NCI-H1048 (cell line): ENCODE data around the gene HS3ST1.

Experiments
- DNase-seq: peaks from one replicate; lab custom pipeline; 2025; lab: John Stamatoyannopoulos, UW

The HS3ST1 gene

DNA sequence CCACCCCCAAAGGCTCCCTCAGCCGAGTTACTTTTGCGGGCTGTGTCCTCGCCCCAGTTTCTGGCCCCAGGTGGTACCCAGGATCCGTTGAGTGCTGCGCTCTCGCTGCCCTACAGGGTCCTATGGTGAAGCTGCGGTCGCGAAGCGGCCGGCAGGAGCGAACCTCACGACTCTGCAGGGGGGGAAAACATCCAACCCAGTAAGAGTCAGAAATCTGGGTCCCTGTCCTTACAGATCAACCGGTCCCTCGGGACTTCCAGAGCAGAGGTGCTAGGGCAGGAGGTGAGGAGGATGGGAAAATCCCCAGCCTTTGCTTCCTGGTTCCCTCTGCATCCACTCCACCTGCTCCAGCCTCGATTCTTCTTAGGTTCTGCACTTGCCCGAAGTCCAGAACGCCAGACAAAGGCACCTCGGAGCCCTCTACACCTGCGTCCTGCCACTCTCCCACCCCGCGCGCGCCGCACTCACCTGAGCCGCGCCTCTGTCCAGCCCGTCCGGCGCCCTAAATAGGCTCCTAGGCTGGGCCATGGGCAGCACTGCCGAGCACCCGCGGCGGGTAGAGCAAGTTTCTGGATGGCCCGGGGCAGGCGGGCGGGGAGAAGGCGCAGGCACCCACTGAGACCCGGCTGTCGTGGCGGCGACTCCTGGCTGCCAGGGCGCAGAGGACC, at the start of gene HS3ST1:
Gene HS3ST1 (minus strand): TSS at position 664 of the 668 bp plus-strand sequence. CDS start 28,889 bp downstream, outside the sequence.
- no peak for DNase-seq

DNA sequence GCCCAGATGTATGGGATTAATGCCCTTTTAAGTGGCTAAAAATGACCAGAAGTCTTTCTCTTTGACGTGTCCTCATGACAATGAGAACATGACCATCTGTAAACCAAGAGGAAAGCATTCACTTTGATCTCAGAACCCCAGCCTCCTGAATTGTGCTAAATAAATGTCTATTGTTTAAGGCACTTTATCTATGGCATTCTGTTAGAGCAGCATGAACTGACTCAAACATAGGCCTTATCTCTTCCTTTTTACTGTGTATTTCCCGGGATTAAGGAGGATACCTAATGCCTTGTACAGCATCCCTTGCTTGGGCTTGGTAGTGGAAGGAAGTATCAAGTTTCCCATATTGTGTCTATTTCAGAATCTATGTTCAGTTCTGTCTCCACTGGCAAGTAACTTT, 47.2 kb upstream of the HS3ST1 start:
- no peak for DNase-seq

DNA sequence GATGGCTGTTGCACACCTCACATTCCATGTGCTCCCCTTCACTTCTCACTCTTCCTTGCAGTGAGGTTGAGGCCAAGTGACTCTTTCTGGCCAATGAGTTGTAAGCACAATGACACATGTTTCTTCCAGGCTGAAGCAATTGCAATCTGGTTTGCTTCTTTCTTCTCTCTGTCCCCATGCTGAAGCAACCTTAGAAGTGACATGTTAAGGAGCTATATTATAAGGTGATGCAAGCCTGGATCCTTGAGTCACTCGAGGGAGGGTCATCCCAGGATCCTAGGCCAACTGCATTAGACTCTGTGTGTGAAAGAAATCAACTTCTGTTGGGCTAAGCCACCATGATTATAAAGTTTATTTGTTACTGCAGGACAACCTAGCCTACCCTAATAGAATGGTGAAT, 45.5 kb upstream of the HS3ST1 start:
- DNase-seq = no peak

DNA sequence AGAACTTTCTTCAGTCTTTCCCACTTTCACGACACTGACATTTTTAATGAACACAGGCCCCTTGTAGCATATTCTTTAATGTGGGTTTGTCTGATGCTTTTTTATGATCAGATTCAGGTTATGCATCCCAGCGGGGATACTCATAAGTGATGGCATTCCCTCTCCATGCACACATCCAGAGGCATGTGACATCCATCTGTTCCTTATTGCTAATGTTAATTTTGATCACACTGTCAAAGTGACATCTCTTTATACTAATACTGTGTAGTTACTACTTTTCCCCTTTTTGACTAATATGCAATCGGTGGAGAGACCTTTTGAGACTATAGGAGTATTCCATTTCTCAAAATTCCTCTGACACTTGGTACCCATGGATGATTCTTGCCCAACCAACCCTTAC, 43.8 kb upstream of the HS3ST1 start:
- no peak for DNase-seq

DNA sequence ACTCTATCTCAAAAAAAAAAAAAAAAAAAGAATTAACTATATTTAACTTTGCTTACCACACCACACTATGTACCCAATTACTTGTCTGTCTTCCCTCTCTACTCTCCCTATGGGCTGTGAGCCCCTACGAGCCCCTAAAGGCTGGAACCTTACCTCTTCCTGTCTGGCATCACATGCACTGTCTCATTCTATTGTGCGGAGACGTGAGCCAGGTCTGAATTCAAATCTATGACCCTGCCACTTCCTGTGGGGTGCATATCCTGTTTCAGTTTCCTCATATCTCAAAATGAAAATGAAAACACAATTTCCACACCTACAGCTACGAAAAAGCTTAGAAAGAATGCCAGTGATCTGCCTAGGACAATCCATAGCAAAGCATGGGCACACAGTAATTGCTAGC, 42.9 kb upstream of the HS3ST1 start:
- DNase-seq = no peak

DNA sequence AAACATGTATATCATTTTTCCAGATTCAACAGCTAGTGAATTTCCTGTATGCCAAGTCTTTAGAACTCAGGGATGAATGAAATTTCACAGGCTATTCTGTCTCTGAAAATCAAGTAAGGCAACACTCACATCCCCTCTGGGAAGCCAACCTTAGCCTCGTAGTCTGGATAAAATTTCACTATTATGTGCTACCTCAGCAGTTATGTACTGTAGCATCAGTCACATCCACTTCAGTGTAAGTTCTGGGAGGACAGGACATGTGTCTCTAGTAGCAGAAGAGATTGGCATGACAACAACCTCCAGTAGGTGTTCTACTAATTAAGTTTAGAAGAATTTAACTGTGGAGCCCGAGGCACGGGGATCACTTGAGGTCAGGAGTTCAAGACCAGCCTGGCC, 42.4 kb upstream of the HS3ST1 start:
- no peak for DNase-seq

DNA sequence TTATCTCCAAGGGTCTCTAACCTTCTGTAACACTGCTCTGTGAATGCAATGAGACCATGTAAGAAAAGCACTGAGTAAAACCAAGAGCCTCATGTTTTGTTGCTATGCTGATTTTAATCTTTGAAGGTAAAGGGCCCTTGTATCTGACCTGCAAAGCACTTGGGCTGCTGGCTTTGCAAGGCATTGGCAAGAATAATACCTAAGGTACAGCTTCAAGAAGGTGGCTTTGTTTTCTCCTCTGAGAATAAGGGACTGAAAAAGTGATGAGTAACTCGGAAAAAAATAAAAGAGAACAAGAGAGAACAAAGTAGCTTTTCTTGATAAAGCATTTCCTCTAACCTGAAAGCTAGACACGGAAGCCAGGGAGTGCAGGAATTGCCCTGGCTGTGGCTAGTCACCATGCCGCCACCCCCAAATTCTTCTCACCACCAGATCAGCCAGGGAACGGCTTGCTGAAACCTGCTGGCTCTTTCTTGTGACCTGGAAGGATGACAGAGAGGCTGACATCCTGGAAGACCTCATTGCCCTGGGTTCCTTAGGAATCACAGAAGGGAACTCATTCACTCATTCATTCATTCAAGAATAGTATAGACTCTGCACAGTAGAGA, 41.8 kb upstream of the HS3ST1 start:
- no peak for DNase-seq

DNA sequence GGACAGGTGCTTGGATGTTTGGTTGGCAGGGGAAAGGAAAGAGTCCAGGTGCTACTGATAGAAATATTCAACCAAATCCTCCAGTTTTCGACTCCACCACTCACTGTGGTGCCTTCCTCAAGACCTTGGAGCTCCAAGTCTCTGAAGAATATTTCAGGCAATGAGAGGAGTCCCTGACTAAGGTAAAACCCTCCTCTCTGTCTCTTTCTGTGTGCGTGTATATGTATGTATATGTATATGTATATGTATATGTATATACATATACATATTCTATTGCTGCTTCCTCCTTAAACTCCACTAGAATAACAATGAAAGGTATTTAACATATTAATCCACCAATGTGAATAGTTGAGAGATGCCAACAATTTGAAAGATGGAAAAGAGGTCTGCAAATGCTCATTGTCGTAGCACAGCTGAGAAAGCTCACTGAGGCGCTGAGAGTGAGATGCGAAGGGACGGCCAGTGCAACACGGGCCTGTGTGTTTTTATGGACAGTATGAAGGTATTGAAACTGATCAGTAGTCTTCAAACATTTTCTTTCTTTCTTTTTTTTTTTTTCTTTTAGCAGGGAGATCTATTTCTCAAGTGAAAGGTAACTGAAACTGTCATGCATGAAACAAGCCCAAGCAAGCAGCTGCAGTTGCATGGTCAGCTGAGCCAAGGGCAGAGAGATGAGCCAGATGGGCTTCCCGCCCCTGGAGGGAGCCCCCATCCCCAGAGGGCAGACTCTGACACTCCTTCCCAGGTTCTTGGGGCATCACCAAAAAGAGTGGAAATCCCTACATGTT, 41.1 kb upstream of the HS3ST1 start:
- no peak for DNase-seq

DNA sequence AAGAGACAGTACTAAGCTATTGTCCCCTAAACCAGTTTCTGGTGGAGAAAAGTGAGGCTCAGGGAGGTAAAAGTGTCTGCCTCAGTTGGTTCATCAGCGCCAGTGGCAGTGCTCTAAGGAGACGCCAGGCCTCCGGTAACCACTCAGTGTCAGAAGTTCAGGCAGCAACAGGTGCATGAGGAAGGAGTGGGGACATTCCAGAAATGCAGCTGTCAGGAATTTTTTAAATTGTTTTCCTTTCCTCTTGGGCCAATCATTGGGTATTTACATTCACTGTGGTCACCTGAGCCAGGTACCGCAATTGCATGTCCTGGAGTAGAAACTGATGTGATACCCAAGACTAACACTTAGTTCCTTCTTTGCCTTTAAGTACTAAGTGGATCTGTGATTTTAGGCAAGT, 40.2 kb upstream of the HS3ST1 start:
- DNase-seq = no peak

DNA sequence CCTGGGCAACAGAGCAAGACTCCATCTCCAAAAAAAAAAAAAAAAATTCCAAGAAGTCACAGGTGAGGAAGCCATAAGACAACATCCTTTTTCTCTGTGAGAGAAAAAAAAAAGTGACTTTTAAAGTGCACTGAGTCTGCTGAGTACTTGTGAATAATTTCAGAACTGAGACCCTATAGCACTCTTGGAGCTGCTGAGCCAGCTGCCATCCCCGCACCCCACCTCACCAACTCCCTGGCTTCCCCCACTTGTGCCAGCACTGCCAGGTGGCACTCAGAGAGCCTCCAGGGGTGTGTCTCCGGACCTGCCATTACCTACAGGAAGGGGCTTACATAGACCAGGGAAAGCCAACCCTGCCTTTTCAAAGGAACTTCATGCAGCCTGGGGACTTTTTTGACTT, 39.2 kb upstream of the HS3ST1 start:
- DNase-seq = no peak

DNA sequence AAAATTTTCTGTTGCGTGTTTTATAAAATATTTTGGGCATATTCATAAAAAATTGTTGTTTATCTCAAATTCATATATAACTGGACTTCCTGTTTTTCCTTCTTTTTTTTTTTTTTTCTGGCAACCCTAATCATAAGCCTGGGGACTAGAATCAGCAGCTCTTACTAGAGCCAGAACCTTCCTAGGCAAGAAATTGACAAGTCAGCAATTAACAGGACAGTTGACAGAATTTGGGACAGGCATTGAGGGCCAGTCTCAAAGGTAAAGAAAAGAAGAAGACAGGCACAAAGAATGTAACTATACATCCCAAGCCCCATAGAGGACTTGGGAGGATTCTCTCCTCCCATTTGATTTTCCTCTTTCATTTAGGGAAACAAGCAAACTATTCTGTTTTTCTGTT, 35.0 kb upstream of the HS3ST1 start:
- DNase-seq = no peak

DNA sequence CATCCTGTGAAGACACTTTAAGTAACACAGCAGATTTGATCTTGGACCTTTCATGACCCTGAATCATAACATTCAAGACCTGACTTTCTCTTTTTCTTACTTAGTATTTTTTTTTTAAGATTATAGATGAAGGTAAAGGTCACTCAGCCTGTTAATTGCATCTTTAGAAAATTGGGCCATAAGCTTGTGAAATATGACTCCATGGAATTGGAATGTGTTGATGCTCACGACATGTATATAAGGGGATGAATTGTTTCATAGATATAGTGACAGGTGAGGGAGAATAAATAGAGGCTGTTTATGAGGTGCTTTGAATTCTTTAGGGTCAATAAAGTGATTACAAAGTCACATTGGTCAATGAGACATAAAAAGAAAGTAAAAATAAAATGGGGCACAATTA, 27.7 kb upstream of the HS3ST1 start:
- no peak for DNase-seq

DNA sequence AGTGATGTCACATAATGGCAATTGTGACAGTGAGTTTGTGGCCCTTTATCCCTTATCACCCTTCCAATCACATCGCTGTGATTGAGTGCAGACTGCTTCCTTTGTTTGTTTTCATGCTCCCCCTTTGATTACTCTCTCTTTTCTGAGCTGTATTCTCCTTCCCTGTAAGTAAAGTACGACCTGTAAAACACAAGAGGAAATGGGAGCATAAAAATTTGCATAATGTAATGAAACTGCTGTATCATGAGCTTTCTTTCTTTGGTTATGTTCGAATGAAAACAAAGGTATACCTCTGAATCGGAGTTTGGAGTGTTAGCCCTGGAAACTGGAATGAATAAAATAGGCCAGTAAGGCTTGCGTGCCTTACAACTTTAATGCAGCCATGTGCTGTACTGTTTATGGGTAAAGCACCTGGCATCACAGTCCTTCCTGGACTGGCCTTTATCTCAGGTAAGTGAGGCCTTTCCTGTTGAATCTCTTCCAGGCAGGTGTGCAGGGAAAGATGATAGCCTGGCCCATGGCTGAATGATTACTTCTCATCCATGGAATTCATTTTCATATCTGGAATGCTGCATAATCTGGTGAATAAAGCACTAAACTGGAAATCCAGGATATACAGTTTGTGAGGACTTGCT, 26.6 kb upstream of the HS3ST1 start:
- DNase-seq = no peak

DNA sequence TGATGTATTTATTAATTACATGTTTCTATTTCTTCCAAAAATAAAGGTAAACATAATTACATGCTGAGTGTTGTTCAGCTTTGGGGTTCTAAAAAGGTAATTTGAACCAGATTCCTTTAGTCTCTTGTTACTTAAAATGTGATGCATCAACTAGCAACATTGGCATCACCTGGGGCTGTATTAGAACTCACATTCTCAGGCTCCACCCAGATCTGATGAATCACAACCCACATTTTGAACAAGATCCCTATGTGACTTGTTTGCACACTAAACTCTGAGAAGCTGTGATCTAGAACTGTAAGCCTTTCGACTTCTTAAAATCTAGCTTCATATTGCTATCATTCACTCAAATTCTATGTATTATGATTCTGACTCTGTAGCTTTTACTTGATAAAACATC, 23.0 kb upstream of the HS3ST1 start:
- no peak for DNase-seq

DNA sequence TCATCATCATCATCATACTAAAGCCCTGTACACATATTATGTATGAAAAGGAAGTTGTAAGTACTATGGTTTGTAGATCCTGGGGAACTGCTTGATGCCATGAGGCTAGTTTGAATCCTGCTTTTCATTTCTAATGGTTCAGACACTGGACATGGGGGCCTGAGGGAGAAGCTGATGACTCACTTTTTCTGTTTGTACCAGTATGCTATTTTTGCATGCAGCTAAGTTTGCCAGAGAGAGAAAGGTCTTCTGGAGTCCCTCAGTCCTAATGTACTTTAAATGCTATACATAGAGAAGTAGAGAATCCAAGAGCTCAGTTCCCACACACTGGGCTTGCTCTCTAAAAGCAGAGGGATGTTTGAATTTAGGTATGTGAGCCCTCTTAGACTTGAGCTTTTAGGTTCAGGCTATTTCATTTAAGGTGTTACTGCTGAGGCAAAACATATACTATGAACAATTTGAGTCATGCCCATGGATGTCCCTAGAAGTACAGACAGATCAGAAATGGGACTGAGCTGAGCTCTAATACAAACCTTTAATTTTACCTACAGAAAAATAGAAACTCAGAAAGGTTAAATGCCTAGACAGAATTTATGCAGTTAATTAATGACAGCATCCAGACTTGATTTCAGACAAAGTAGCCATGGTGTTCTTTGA, 17.6 kb upstream of the HS3ST1 start:
- DNase-seq = no peak

DNA sequence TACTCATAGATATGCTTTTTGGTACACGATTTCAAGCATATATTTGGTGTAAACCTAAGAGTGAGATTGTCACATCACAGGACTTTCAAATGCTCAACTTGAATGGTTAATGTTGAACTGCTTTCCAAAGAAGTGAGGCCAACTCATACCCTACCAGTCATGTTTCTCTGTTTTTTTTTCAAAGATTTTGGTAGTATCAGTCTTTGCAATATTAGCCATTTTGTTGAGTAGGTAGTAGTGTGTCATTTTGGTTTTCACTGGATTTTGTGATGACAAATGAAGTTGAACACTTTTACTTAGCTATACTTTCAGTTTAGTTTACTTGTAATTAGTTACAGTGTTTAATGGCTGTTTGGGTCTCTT, 12.5 kb upstream of the HS3ST1 start:
- no peak for DNase-seq

DNA sequence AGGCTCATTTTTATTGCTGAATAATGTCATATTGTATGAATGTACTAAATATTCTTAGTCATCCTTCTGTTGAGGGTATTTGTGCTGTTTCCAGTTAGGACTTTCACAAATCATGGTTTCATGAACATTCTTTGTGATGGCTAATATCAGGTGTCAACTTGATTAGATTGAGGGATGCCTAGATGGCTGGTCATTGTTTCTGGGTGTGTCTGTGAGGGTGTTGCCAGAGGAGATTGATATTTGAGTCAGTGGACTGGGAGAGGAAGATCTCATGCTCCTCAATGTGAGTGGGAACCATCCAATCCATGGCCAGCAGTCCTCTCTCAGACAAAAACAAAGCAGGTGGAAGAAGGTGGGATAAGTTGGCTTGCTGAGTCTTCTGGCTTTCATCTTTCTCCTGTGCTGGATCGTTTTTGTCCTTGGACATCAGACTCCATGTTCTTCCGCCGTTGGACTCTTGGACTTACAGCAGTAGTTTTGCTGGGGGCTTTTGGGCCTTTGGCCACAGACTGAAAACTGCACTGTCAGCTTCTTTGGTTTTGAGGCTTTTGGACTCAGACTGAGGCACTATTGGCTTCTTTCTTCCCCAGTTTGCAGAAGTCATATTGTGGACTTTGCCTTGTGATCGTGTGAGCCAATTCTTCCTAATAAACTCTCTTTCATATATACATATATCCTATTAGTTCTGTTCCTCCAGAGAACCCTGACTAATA, 11.9 kb upstream of the HS3ST1 start:
- DNase-seq = no peak

DNA sequence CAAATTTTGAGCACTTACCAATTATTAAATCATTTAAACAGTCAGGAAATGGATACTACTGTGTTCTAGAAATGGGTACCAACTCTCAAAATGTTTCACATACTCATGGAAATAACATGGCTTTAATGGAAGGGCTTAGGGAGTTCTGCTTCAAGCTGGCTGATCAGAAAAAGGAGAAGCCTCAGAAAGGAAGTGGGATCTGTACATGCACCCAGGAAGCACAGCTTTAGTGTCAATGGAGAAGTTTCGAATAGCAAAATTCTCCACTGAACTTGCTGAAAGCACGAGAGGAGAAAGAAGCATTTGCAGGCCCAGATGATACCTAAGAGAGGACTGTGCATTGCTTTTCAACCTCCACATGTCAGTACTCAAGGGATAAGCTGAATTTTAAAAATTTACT, 11.1 kb upstream of the HS3ST1 start:
- DNase-seq = no peak

DNA sequence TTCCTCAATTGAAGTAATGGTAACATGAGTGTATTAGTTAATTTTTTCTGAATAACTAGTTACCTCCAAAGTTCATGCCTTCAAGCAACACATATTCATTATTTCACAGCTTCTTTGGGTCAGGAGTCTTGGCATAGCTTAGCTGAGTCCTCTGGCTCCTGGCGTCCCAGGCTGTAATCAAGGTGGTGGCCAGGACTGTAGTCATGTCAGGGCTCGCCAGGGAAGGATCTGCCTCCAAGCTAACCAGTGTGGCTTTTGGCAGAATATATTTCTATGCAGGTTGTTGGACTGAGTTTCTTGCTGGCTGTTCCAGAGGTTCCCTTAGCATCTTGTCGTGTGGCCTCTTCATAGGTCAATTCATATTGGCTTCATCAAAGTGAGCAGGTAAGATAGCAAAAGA, 10.0 kb upstream of the HS3ST1 start:
- no peak for DNase-seq

DNA sequence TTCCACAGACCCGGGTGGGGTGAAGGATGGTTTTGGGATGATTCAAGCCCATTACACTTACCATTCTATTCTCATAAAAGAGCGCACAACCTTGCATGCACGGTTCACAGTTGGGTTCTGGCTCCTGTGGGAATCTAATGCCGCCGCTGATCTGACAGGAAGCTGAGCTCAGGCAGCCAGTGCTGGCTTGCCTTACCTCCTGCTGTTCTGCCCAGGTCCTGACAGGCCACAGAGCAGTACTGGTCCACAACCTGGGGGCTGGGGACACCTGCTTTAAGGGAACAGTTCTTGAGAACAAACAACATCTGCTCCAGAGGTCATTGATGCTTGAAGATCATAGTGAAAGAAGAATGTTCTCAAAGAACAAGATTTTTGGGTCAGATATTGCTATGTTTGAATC, 8.0 kb upstream of the HS3ST1 start:
- DNase-seq = no peak

DNA sequence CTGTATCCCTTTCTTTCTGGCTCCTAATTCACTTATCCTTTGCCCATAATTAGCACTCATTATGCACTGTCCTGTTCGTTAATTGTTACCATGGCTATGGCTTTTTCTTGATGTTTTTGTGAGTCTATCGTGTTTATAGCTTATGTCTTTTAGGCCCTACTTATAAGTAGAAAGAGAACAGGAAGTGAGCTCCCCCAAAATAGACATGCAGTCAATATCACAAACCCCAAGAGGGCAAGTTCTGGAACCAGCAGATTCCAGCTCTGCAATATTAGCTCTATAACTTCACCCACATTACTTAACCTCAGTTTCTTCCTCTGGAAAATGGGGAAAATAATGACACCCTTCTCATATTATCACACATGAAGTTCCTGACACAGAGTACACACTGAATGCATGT, 7.4 kb upstream of the HS3ST1 start:
- DNase-seq = no peak

DNA sequence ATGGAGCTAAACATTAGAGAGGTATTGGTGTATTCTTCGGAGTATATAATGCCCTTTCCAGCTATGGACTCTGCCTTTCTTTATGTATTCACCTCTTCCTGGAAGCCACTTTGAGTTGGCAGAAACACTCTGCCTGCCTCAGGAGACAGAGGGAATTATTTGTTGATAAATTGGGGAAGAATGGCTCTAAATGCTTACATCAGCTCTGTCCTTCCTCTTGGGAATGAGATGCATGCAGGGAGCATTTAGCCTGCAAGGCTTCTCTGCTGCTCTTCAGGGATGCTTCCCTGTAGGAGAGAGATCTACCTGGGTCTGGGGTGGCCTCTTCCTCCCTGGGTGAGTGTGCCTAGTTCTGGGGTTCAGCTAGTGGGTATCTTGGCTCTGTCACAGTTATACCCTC, 6.9 kb upstream of the HS3ST1 start:
- no peak for DNase-seq
